Upper lobe of right lung (tissue), 1 donor: Measurements from ENCODE around the gene UBQLN4. TPM values are rescaled to one million over a fixed set of nuclear protein-coding genes. Genes with fewer than 3 reads are reported as not detected.

Experiments
- ATAC-seq: fragments of 200-7000 bp; cut with Tn5 transposase; one replicate; pipeline ENCODE4 v1.9.1; 2020; ENCODE audit warnings: mild to moderate bottlenecking, moderate library complexity
- DNase-seq: peaks from one replicate; pipeline ENCODE4 v3.0.0-alpha.2; 2020
- H3K27ac ChIP-seq: fragments of 200-600 bp; one replicate; pipeline ENCODE4 v1.8.0; 2022
- H3K27me3 ChIP-seq: fragments of 200-600 bp; one replicate; pipeline ENCODE4 v1.8.0; 2022; ENCODE audit warnings: mild to moderate bottlenecking
- H3K36me3 ChIP-seq: fragments of 200-600 bp; one replicate; pipeline ENCODE4 v1.8.0; 2022
- H3K4me1 ChIP-seq: fragments of 200-600 bp; one replicate; pipeline ENCODE4 v1.8.0; 2022
- H3K4me3 ChIP-seq: fragments of 200-600 bp; one replicate; pipeline ENCODE4 v1.8.0; 2022; ENCODE audit warnings: mild to moderate bottlenecking
- H3K9me3 ChIP-seq: fragments of 200-600 bp; one replicate; pipeline ENCODE4 v1.8.0; 2022
- intact Hi-C: fragments of 100-400 bp; cut with DNase I; formaldehyde crosslinking; loops from one replicate; pipeline ENCODE4 v1.11.0; 2022
- long read RNA-seq: library from polyadenylated mRNA; unstranded; transcript quantifications from one replicate; pipeline ENCODE4 v2.0.0, GENCODE V29; 2021
- total RNA-seq: library from RNA; stranded (reverse); fragmentation: NEBNext Ultra II Directional; extraction: Animal tissue kit (Norgen Biotek cat#: 25700); gene quantifications from one replicate; pipeline ENCODE4 v1.2.1, GENCODE V29; 2021
- TF ChIP-seq, protein P1 (sequence below): fragments of 200-600 bp; IDR thresholded peaks from one replicate; pipeline ENCODE4 v1.8.0; 2022; ENCODE audit warnings: antibody characterized with exemption
- donor health status: DM: no; HTN: yes; CAD: no; lungs with severe emphysema.

UBQLN4 gene
- 37.0 TPM for total RNA-seq
- long read RNA-seq, transcript UBQLN4-201 (11 exons, 3,576 nt) = major isoform, 20 of 58 reads
- long read RNA-seq, partial matches to known transcripts = 27 of 58 reads
- long read RNA-seq, other reads (novel, unspliced or antisense) = 11 of 58 reads

DNA sequence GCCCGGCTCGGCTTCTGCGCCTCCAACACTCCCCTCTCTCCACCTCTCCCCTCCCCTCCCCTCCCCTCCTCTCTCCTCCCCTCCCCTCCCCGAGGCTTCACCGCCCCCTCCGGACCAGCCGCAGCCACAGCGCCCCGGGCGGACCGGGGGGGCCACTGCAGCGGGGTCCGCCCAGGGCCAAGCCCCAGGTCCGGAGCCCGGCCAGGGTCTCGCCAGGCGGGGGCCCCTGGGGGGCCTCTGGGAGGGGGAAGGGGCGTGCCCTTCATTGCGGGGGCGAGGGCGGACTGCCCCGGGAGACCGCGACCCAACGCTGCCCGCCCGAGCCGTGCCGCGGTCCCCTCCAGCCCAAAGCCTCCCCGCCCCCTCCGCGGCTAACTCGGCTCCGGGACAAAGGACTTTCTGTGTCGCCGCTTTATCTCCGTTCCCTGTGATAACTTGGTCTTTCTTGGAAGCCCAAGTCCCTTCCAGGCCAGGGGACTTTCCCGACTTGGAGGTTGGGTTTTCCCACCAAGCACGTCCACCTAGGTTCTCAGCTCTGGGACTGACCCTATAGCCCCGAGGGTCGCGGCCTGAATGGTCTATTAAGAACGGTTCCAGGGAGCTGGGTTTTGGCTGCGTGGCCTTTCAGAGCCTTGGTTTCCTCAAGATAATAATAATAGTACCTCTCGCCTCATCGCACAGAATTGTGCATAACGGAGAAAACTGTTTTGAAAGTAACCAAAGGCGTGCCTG lies at the start of gene UBQLN4:
UBQLN4 (minus strand) TSS at position 31 of the 732 bp plus-strand sequence. CDS start 97 bp downstream, outside the sequence.
- H3K4me3 ChIP-seq = peak within 1 kb of the TSS; percentile 93
- H3K4me1 ChIP-seq = peaks cover 8% of the 10 kb centered on the region
- intact Hi-C loops = no loop called here
- peak; percentile 94 for DNase-seq
- H3K36me3 ChIP-seq = peaks cover 7% of the 10 kb centered on the region
- TF ChIP-seq, protein P1, sequence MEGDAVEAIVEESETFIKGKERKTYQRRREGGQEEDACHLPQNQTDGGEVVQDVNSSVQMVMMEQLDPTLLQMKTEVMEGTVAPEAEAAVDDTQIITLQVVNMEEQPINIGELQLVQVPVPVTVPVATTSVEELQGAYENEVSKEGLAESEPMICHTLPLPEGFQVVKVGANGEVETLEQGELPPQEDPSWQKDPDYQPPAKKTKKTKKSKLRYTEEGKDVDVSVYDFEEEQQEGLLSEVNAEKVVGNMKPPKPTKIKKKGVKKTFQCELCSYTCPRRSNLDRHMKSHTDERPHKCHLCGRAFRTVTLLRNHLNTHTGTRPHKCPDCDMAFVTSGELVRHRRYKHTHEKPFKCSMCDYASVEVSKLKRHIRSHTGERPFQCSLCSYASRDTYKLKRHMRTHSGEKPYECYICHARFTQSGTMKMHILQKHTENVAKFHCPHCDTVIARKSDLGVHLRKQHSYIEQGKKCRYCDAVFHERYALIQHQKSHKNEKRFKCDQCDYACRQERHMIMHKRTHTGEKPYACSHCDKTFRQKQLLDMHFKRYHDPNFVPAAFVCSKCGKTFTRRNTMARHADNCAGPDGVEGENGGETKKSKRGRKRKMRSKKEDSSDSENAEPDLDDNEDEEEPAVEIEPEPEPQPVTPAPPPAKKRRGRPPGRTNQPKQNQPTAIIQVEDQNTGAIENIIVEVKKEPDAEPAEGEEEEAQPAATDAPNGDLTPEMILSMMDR = peak; percentile 51
- ATAC-seq = peak; percentile 89
- H3K9me3 ChIP-seq = no peaks in the 10 kb centered on the region
- no peaks in the 10 kb centered on the region for H3K27me3 ChIP-seq
- peak within 1 kb of the TSS; percentile 83 for H3K27ac ChIP-seq

DNA sequence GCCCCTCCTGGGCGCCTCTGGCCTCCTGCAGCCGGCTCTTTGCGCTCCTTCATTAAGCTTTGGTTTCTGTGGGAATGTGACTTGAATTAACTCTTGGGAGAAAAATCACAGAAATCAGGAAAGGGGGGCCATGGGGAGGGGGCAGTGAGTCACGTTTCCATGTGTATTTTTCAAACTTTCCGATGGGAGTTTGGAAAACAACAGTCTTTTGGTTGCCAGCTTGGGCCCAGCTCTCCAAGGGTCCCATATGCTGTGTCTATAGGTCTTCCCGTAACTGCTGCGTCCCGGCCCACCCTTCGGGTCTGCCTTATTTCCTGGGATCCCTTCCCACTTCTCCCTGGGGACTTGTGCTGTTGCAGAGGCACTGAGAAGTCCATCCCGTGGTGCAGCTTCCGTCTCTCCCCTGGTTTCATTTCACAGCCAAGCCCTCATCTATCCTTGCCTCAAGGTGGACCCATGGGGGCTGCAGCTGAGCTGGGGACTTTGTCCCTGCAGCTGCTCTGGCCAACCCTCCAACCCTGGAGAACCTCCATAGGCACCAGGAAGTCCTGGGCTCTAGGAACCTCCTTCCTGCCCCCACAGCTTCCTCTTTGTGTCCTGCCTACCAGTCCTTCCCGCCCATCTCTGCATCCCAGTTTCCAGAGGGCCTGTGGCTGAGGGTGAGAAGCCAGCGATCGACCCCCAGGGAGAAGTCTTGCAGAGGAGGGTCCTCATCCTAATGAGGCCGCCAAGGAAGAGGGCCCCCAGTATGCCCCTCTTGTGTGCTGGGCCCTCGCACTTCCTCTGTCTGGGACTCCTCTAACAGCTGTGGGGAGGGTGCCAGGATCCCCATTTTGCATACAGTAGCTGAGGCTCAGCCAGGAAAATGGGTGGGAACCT lies 49.3 kb upstream of the UBQLN4 start:
- DNase-seq (no peak), ATAC-seq (peak; percentile 18)
- TF ChIP-seq, protein P1 = no peak
- peaks cover 48% of the 10 kb centered on the region for H3K4me1 ChIP-seq
- no peaks in the 10 kb centered on the region for H3K9me3 ChIP-seq
- no peak overlapping the region for H3K4me3 ChIP-seq
- no peaks in the 10 kb centered on the region for H3K36me3 ChIP-seq
- intact Hi-C loops = no loop called here
- peak overlapping the region; percentile 97 for H3K27ac ChIP-seq
- H3K27me3 ChIP-seq = no peaks in the 10 kb centered on the region

DNA sequence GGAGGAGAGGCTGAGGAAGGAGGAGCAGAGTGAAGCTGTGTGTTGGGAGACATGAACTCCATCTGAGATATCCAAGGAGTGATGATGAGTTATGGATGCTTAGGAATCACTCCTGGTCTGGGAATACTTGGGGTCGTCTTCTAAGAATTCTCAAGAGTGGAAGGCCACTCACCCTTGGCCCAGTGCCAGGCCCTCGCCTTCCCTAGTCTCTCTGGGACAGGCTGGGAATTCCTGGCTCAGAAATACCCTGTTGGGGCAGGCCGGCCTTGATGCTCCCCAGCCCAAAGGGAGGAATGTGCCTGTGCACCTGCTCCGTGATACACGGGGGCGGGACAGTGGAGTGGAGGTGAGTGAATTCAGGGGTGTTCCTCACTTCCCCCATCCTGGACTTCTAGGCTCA lies 48.3 kb upstream of the UBQLN4 start:
- no peak for DNase-seq

DNA sequence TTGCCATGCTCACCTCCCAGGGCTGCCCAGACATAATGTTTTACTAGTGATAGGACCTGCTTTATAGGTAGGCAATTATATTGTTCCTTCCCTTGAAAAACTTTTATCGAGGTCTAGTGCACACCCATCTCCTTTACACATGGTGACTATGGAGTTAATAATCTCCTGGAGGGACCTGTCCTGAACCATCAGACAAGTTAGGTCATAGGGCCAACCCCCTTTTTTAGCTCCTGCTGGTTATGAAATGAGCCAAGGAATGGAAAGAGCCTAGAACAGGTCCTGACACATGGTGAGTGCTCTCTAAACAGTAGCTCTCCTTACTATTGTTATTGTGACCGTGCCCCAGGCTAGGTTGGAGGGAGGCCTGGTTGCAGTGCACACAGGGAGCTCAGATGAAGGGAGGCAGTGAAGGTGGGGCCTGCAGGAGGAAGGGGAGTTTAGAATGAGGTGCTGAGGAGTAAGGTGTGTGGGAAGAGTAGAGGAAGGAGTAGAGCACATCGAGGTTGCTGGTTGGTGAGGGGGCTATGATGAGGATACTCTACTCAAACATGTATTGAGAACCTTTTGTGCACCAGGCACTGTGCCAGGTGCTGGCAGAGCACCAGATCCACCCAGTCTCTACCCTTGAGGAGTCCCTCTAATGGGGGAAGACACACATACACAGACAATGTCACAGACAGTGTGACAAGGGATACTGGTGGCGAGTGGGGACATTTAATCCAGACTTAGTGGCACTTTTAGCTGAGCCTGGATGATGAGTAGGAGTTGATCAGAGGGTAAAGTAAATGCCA lies 46.8 kb upstream of the UBQLN4 start:
- Histone ChIP-seq H3K4me1 (peaks cover 43% of the 10 kb centered on the region), H3K27me3 (no peaks in the 10 kb centered on the region), H3K27ac (no peak overlapping the region)

More for the DNA sequence above, 48.3 kb upstream of the UBQLN4 start:
- H3K4me3 ChIP-seq = no peak overlapping the region
- peaks cover 49% of the 10 kb centered on the region for H3K4me1 ChIP-seq
- intact Hi-C loops = no loop called here
- TF ChIP-seq, protein P1 = no peak
- H3K36me3 ChIP-seq = no peaks in the 10 kb centered on the region
- no peak for ATAC-seq
- H3K9me3 ChIP-seq = no peaks in the 10 kb centered on the region
- H3K27ac ChIP-seq = no peak overlapping the region
- no peaks in the 10 kb centered on the region for H3K27me3 ChIP-seq

More for the DNA sequence above, 46.8 kb upstream of the UBQLN4 start:
- intact Hi-C loops = no loop called here
- TF ChIP-seq, protein P1 = no peak
- ATAC-seq (no peak), DNase-seq (no peak)
- Histone ChIP-seq H3K4me3 (no peak overlapping the region), H3K9me3 (no peaks in the 10 kb centered on the region), H3K36me3 (no peaks in the 10 kb centered on the region)
